Right cardiac atrium (tissue), 5 donors: ENCODE data around the gene JAKMIP1. TPM values are rescaled to one million over a fixed set of nuclear protein-coding genes. Genes with fewer than 3 reads are reported as not detected.

Source experiments
- ATAC-seq, 2 donors: fragments of 200-7000 bp; cut with Tn5 transposase; one replicate each; pipeline versions ENCODE4 v1.8.0 to v1.9.1; 2020; ENCODE audit warnings: moderate library complexity in 2 of 2, mild to moderate bottlenecking in 1 of 2
- DNase-seq, 3 donors: peaks; one replicate each; pipeline ENCODE4 v3.0.0-alpha.2; 2020
- H3K27ac ChIP-seq: one replicate; pipeline ENCODE4 v1.5.1; 2013; ENCODE audit warnings: mild to moderate bottlenecking, low read length, control low read depth, moderate library complexity
- H3K27me3 ChIP-seq: one replicate; pipeline ENCODE4 v1.6.1; 2013; ENCODE audit not compliant: control insufficient read depth, insufficient read depth
- H3K4me1 ChIP-seq: one replicate; pipeline ENCODE4 v1.6.1; 2013; ENCODE audit warnings: low read length; ENCODE audit not compliant: control insufficient read depth, insufficient read depth
- H3K4me3 ChIP-seq: one replicate; pipeline ENCODE4 v1.5.1; 2013; ENCODE audit warnings: low read length, control low read depth
- H3K9me3 ChIP-seq: one replicate; pipeline ENCODE4 v1.6.1; 2013; ENCODE audit warnings: low read length; ENCODE audit not compliant: control insufficient read depth
- WGBS: extraction: QIAGEN DNeasy Blood & Tissue Kit; methylation state at CpG from one replicate; pipeline ENCODE4 v1.1.7; 2013; 5-methylcytosine and 5-hydroxymethylcytosine counted together
- intact Hi-C, 4 donors: fragments of 100-400 bp; cut with DNase I; formaldehyde crosslinking; loops; one replicate each; pipeline versions ENCODE4 v1.11.0 to v1.14.0; 2022 to 2023
- polyA plus RNA-seq: library from polyadenylated mRNA; stranded (reverse); fragments of 200-250 nt; gene quantifications from one replicate; pipeline ENCODE4 v1.2.3, GENCODE V29; 2013
- total RNA-seq, 4 donors: library from RNA; stranded (reverse); fragmentation: NEBNext Ultra II Directional; extraction: Animal tissue kit (Norgen Biotek cat#: 25700); gene quantifications; one replicate each; pipeline ENCODE4 v1.2.1, GENCODE V29; 2021
- donor health status: healthy with polysubstance abuse.
- donor health status: DM: no; HTN: yes; CAD: no.
- donor health status: DM: no; HTN: no; CAD: no.
- donor health status: DM: no; HTN: yes; CAD: no; lungs with severe emphysema.
- donor health status: DM: yes; HTN: yes; CAD: no.

JAKMIP1 gene
- total and polyA plus RNA-seq, 5 donors: 0.07 to 0.28 (median 0.20) TPM; not detected in 2

- no peak for DNase-seq
- WGBS: 87% methylated on average over 3 of the region's 3 CpGs
- intact Hi-C loops: loop anchor here in 2 of 4 donors (5.0 kb wide), 1 partner anchor 90 kb away; no protein-coding TSS in a partner anchor
- no peak for ATAC-seq
- H3K27ac ChIP-seq: no peak overlapping the region
- H3K9me3 ChIP-seq: no peaks in the 10 kb centered on the region
- no peaks in the 10 kb centered on the region for H3K4me1 ChIP-seq
- no peaks in the 10 kb centered on the region for H3K27me3 ChIP-seq
- H3K4me3 ChIP-seq: no peak overlapping the region
Observed at GRCh38 chr4:6086846-6087245, 113.5 kb downstream of the JAKMIP1 start.

GRCh38 chr4:6085691-6086628 is 114.4 kb downstream of the JAKMIP1 start:
- intact Hi-C loops: loop anchor here in 2 of 4 donors (5.0 kb wide), 1 partner anchor 89 kb away; no protein-coding TSS in a partner anchor
- ATAC-seq (no peak), DNase-seq (no peak)
- Histone ChIP-seq H3K9me3 (no peaks in the 10 kb centered on the region), H3K4me3 (no peak overlapping the region), H3K27me3 (no peaks in the 10 kb centered on the region), H3K4me1 (no peaks in the 10 kb centered on the region), H3K27ac (no peak overlapping the region)
- 70% methylated on average over 18 of the region's 18 CpGs for WGBS

- WGBS: 86% methylated on average over 16 of the region's 16 CpGs
- Histone ChIP-seq H3K27ac (no peak overlapping the region), H3K27me3 (no peaks in the 10 kb centered on the region), H3K9me3 (no peaks in the 10 kb centered on the region), H3K4me1 (no peaks in the 10 kb centered on the region), H3K4me3 (no peak overlapping the region)
- DNase-seq (no peak), ATAC-seq (no peak)
- intact Hi-C loops: loop anchor here in 2 of 4 donors (5.0 kb wide), 1 partner anchor 88 kb away; no protein-coding TSS in a partner anchor
Observed at GRCh38 chr4:6085028-6085690, 115.2 kb downstream of the JAKMIP1 start.

GRCh38 chr4:6079965-6080364 is 120.4 kb downstream of the JAKMIP1 start:
- Histone ChIP-seq H3K9me3 (no peaks in the 10 kb centered on the region), H3K27ac (no peak overlapping the region), H3K4me1 (no peaks in the 10 kb centered on the region), H3K4me3 (no peak overlapping the region), H3K27me3 (no peaks in the 10 kb centered on the region)
- WGBS: 77% methylated on average over 12 of the region's 12 CpGs
- DNase-seq (no peak), ATAC-seq (no peak)
- intact Hi-C loops: no loop called here

GRCh38 chr4:6078560-6078959 is 121.8 kb downstream of the JAKMIP1 start:
- no peak for DNase-seq
- no peak for ATAC-seq
- WGBS: 78% methylated on average over 7 of the region's 7 CpGs
- H3K27ac ChIP-seq: no peak overlapping the region
- H3K9me3 ChIP-seq: no peaks in the 10 kb centered on the region
- intact Hi-C loops: no loop called here
- H3K27me3 ChIP-seq: no peaks in the 10 kb centered on the region
- no peak overlapping the region for H3K4me3 ChIP-seq
- no peaks in the 10 kb centered on the region for H3K4me1 ChIP-seq

GRCh38 chr4:6076391-6076790 is 124.0 kb downstream of the JAKMIP1 start:
- DNase-seq (no peak), ATAC-seq (no peak)
- Histone ChIP-seq H3K4me1 (no peaks in the 10 kb centered on the region), H3K27ac (no peak overlapping the region), H3K27me3 (no peaks in the 10 kb centered on the region), H3K9me3 (no peaks in the 10 kb centered on the region), H3K4me3 (no peak overlapping the region)
- intact Hi-C loops: no loop called here
- 49% methylated on average over 1 of the region's 1 CpG for WGBS

GRCh38 chr4:6074758-6075157 is 125.6 kb downstream of the JAKMIP1 start:
- intact Hi-C loops: no loop called here
- H3K9me3 ChIP-seq: no peaks in the 10 kb centered on the region
- H3K4me1 ChIP-seq: no peaks in the 10 kb centered on the region
- 89% methylated on average over 6 of the region's 6 CpGs for WGBS
- H3K4me3 ChIP-seq: no peak overlapping the region
- ATAC-seq: no peak
- no peak for DNase-seq
- H3K27ac ChIP-seq: no peak overlapping the region
- no peaks in the 10 kb centered on the region for H3K27me3 ChIP-seq

GRCh38 chr4:6071959-6072720 is 128.2 kb downstream of the JAKMIP1 start:
- no peaks in the 10 kb centered on the region for H3K9me3 ChIP-seq
- WGBS: 45% methylated on average over 8 of the region's 8 CpGs
- no peak overlapping the region for H3K4me3 ChIP-seq
- no peaks in the 10 kb centered on the region for H3K4me1 ChIP-seq
- no peak overlapping the region for H3K27ac ChIP-seq
- DNase-seq (peak in 2 of 3 donors; percentile 18 to 65), ATAC-seq (peak in 1 of 2 donors; percentile 22)
- H3K27me3 ChIP-seq: no peaks in the 10 kb centered on the region
- intact Hi-C loops: no loop called here

- Histone ChIP-seq H3K27ac (no peak overlapping the region), H3K4me1 (no peaks in the 10 kb centered on the region), H3K4me3 (no peak overlapping the region), H3K27me3 (no peaks in the 10 kb centered on the region), H3K9me3 (no peaks in the 10 kb centered on the region)
- ATAC-seq (peak in 1 of 2 donors; percentile 19), DNase-seq (no peak)
- 65% methylated on average over 14 of the region's 14 CpGs for WGBS
- intact Hi-C loops: no loop called here
Observed at GRCh38 chr4:6071191-6071958, 129.0 kb downstream of the JAKMIP1 start.
